ENCODE data around the gene MIB1.

- TF ChIP-seq EZH2phosphoT487 (IDR thresholded peaks at IDR 0.05; ENCODE audit: borderline replicate concordance) (no peak), CTCF (IDR thresholded peaks at IDR 0.05 in 2 of 3, conservative IDR thresholded peaks at IDR 0.05 in 1 of 3; ENCODE audit: borderline replicate concordance in 1 of 3, insufficient read depth in 1 of 3, low read depth in 2 of 3, low read length in 2 of 3) (no peak), EGR1 (IDR thresholded peaks at IDR 0.05; ENCODE audit: low read depth) (no peak), REST (IDR thresholded peaks at IDR 0.05; ENCODE audit: low read depth) (no peak), EZH2 (IDR thresholded peaks at IDR 0.05) (no peak), JUND (IDR thresholded peaks at IDR 0.05) (no peak), SP1 (IDR thresholded peaks at IDR 0.05; ENCODE audit: low read depth) (no peak), POLR2A (IDR thresholded peaks at IDR 0.05; ENCODE audit: borderline replicate concordance, extremely low read depth, insufficient read depth, insufficient read length) (no peak)
- TF ChIP-seq, protein P1, sequence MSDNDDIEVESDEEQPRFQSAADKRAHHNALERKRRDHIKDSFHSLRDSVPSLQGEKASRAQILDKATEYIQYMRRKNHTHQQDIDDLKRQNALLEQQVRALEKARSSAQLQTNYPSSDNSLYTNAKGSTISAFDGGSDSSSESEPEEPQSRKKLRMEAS (IDR thresholded peaks at IDR 0.05), result no peak
These were observed 57.5 kb downstream of the MIB1 start for GRCh38 chr18:21798126-21798525.

Data from HCT116 (cell line).